ENCODE data around the gene SRA1. TPM values are rescaled to one million over a fixed set of nuclear protein-coding genes. Genes with fewer than 3 reads are reported as not detected.

Gene SRA1
- polyA plus RNA-seq, 3 donors from 2014 or later: 44.5 to 77.4 (median 55.7) TPM

DNA sequence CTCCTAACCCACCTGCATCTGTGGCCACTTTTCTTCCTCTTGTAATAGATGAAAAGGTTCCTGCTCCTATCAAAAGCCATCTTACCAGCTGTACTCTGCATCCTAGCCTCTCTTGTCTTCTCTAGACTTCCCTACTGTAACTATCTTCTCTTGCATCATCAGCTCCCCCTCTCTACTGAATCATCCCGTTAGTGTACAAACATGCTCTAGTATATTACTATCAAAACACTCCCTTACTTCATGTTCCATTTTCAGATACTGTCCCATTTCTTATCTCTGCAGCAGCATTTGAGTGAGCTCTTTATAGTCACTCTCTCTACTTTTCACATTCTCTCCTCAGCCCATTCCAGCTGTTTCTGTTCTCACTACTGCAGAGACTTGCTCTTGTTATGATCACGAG is 2.8 kb downstream of the SRA1 start:
- Mint-ChIP-seq H3K36me3 (peaks cover 4 to 16% (median 10%) of the 10 kb centered on the region in 3 donors), H3K27ac (peak overlapping the region; percentile 3 to 88 (median 51)), H3K4me3 (peak overlapping the region in 1 of 5 donors; percentile 21), H3K27me3 (ENCODE audit: low read depth in 3 of 3) (peaks cover 5 to 14% (median 9%) of the 10 kb centered on the region in 3 donors), H3K9me3 (no peaks in the 10 kb centered on the region), H3K4me1 (peaks cover 57 to 58% of the 10 kb centered on the region in 2 donors)
- no peak for DNase-seq

DNA sequence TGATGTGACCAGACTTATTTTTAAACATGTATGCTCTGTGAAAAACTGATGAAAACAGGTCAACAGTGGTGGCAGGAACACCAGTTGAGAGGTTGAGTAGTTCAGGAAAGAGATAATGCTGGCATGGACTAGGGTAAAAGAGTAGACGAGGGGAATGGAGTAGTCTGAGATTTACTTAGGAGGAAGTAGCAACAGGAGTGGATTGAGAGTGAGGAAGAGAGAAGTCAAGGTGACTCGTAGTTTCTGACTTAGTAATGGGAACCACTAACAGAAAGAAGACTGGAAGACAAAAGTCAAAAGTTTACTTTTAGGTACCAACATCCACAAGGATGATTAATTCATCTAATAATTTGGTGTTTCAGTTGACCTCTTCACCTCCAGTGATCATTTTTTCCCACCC is 3.6 kb downstream of the SRA1 start:
- peaks cover 64 to 65% of the 10 kb centered on the region in 2 donors for H3K4me1 Mint-ChIP-seq
- H3K27ac Mint-ChIP-seq: peak overlapping the region; percentile 21 to 88 (median 60)
- peaks cover 9 to 21% (median 10%) of the 10 kb centered on the region in 3 donors for H3K27me3 Mint-ChIP-seq (ENCODE audit: low read depth in 3 of 3)
- H3K4me3 Mint-ChIP-seq: no peak overlapping the region
- H3K36me3 Mint-ChIP-seq: peaks cover 4 to 16% (median 10%) of the 10 kb centered on the region in 3 donors
- no peak for DNase-seq
- no peaks in the 10 kb centered on the region for H3K9me3 Mint-ChIP-seq

DNA sequence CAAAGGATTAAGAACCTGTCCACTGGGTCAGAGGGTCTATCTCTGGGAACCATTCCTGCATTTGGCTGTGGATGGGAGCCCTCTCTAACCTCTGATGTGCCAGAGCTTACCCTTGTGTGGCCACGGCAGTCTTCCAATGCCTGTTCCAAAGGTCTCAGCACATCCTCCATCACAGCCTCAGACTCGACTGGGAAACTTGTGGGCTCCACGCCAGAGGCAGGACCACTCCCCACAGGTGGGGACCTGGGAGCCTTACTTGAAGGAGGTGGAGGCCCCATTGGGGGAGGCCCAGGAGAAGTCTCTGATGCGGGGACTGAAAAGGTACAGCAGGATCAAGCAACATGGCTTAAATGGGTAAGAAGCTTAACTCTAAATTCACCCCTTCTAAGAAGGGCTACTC is 5.4 kb downstream of the SRA1 start:
- Mint-ChIP-seq H3K36me3 (peaks cover 4 to 16% (median 10%) of the 10 kb centered on the region in 3 donors), H3K4me1 (peaks cover 67 to 70% of the 10 kb centered on the region in 2 donors), H3K27ac (peak overlapping the region in 1 of 6 donors; percentile 57), H3K27me3 (ENCODE audit: low read depth in 3 of 3) (peaks cover 3 to 21% (median 11%) of the 10 kb centered on the region in 3 donors), H3K4me3 (no peak overlapping the region), H3K9me3 (no peaks in the 10 kb centered on the region)
- no peak for DNase-seq

DNA sequence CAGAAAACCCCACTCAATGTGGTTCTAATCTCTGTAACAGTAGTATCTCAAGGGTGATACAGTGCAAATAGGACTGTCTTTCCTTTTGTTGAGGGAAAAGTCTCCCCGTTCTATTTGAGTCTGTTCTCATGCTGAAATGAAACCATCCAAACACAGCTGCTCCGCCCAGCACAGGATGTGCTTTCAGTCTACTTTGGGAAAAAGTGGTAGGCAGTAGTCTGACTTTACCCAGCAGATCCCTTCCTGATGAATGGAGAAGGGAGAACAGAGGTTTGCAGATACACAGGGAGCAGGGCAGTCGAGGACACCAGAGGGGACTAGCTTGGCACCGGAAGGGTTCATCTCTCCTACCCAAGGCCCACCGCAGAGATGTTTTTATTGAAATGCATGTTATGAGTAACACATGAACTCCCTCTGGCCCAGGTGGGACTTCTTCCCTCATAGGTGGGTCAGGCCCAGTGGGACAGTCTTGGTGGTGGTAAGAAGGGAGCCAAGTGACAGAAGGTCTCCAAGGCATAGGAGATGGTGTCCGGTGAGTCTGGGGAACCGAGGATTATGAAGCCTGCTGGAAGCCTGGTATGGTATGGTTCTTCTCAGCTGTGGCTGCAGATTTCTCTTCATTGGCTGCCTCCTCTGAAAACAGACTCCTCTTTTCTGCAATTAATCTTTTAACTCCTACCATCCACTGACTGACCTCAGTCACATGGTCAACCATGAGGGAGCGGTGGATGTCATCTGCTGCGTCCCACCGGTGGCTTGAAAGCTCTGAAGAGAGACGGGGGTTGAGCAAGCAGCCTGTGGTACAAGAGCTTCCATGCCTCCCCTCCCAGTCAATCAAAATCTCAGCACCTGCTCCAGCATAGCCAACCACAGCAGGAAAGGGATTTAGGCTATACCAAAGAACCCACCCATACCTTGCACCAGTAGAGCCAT is 6.9 kb downstream of the SRA1 start:
- Mint-ChIP-seq H3K27me3 (ENCODE audit: low read depth in 3 of 3) (peaks cover 7 to 23% (median 15%) of the 10 kb centered on the region in 3 donors), H3K4me3 (no peak overlapping the region), H3K36me3 (peaks cover 4 to 16% (median 10%) of the 10 kb centered on the region in 3 donors), H3K9me3 (no peaks in the 10 kb centered on the region), H3K4me1 (peaks cover 56% of the 10 kb centered on the region in 2 donors), H3K27ac (peak overlapping the region; percentile 32 to 94 (median 60))
- no peak for DNase-seq

DNA sequence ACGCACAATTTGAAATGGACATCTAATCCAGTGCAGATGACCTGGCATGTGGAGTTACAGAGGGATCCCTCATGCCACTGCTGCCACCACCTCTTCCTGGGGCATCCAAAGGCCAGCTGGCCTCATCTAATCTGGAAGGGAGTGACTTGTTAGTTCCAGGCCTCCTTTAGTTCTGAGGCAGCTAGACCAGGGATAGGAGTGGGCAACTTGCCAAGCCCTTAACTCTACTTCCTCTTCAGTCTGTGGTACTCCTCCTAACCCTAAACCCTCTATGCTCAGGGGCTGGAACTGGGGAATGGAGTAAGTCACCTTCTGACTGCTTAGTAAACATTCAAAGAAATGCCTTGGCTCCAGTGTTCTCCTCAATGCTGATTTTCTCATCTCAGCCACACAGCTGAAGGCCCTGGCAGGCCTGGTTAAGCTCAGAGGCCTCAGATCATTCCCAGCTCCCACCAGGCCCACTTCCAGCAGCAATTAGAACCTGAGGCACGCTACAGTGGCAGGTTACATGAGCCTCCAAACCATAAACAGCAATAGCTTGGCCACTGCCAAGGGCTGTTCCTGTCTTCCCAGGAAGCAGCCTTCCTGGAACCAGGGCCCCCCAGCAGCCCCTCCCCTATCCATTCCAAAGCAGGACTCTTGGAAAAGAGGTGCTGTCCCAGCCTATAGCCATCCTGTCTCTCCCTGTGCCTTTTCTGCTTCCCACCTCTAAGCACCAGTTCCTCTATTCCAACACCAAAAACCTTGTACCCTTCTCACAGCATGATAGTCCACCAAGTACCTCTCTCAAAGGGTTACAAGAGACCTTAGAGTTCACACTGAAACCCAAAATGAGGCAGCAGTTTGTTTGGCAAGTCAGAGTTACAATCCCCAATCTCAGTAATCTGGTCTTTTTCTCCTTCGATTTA is 7.8 kb downstream of the SRA1 start:
- no peak for DNase-seq
- peaks cover 50 to 51% of the 10 kb centered on the region in 2 donors for H3K4me1 Mint-ChIP-seq

DNA sequence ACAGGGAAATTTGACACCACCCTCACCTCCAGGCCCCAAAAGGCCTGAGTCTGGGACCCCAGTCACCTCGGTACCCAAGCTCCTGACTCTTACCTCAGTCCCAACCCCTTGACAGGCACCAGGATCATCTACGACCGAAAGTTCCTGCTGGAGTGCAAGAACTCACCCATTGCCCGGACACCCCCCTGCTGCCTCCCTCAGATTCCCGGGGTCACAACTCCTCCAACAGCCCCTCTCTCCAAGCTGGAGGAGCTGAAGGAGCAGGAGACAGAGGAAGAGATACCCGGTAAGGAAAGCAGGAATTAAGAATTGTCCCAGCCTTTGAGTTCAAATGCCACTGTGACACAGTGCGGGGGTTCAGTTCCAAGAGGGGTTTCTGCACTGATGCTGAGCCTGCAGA is 8.5 kb downstream of the SRA1 start:
- no peak for DNase-seq
- Mint-ChIP-seq H3K4me1 (peaks cover 43 to 44% of the 10 kb centered on the region in 2 donors), H3K4me3 (peak overlapping the region; percentile 72 to 87 (median 87)), H3K9me3 (no peaks in the 10 kb centered on the region), H3K27me3 (ENCODE audit: low read depth in 3 of 3) (peaks cover 7 to 21% (median 15%) of the 10 kb centered on the region in 3 donors), H3K36me3 (peaks cover 10 to 22% (median 17%) of the 10 kb centered on the region in 3 donors), H3K27ac (peak overlapping the region; percentile 91 to 97 (median 94))

More for the DNA sequence above, 7.8 kb downstream of the SRA1 start:
- Mint-ChIP-seq H3K27ac (peak overlapping the region; percentile 86 to 97 (median 93)), H3K4me3 (peak overlapping the region; percentile 35 to 87 (median 72)), H3K9me3 (no peaks in the 10 kb centered on the region), H3K36me3 (peaks cover 5 to 18% (median 12%) of the 10 kb centered on the region in 3 donors), H3K27me3 (ENCODE audit: low read depth in 3 of 3) (peaks cover 7 to 21% (median 15%) of the 10 kb centered on the region in 3 donors)

DNA sequence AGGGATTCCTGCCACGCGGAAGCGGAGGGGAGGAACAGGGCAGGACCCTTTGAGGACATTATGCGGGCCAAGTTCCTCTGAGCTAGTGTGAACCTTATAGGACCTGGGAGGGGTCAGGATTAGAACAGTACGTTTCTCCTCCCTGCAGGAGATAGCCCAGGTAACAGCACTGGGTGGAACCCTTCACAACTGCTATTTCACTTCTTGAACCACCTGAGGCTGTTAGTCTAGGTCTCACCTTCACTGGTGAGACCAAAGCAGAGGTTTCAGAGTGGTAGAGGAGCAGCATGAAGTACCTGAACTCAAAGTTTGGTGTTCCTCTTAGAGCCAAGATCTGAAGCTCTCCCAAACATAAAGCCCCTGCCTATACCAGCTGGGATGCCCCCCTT is 9.0 kb downstream of the SRA1 start:
- peak overlapping the region; percentile 82 to 88 (median 87) for H3K4me3 Mint-ChIP-seq
- peak overlapping the region; percentile 91 to 97 (median 94) for H3K27ac Mint-ChIP-seq
- no peaks in the 10 kb centered on the region for H3K9me3 Mint-ChIP-seq
- H3K36me3 Mint-ChIP-seq: peaks cover 10 to 22% (median 18%) of the 10 kb centered on the region in 3 donors
- no peak for DNase-seq
- peaks cover 7 to 20% (median 15%) of the 10 kb centered on the region in 3 donors for H3K27me3 Mint-ChIP-seq (ENCODE audit: low read depth in 3 of 3)
- peaks cover 38 to 39% of the 10 kb centered on the region in 2 donors for H3K4me1 Mint-ChIP-seq

DNA sequence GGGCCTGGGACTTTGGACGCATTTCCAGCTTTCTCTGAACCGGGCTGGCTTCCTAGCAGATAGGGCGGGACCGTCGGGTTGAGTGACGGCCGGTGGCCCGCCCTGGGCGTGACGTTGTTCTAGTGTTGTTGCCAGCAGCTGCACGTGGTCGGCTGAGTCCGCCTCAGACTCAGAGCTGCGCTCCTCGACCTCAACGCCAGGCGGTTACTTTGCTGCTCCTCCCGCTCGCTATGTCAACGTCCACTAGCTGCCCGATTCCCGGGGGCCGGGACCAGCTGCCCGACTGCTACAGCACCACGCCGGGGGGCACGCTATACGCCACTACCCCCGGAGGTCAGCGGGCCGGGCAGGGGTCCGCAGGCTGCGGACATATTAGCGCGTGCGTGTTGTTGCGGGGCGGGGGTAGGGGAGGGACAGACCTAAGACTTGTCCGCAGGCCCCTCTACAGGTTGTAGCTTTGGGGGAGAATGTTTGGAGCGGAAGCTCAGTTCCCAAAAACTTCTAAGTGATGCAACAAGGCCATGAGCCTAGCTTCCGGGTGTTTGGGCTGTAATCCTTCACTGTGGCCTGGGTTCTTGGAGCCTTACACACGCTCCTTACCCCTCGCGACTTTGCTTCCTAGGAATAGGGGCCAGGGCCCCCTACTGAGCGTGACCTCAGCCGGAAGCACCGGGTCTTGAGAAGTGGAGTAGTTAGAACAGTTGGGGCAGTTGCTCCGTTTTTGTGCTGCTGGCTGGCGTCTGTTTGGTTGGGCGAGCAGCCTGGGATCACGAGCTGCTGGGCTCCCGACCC is 9.6 kb downstream of the SRA1 start, which contains the start of gene EIF4EBP3:
TSS of gene EIF4EBP3 (plus strand) at position 155 of the 792 bp plus-strand sequence. CDS start at position 231, 76 bp downstream.
- H3K36me3 Mint-ChIP-seq: peaks cover 10 to 22% (median 18%) of the 10 kb centered on the region in 3 donors
- peak; percentile 86 to 87 (median 86) for DNase-seq
- H3K4me1 Mint-ChIP-seq: peaks cover 33% of the 10 kb centered on the region in 2 donors
- H3K27ac Mint-ChIP-seq: peak within 1 kb of the TSS; percentile 91 to 97 (median 94)
- H3K4me3 Mint-ChIP-seq: peak within 1 kb of the TSS; percentile 82 to 88 (median 87)
- H3K9me3 Mint-ChIP-seq: no peaks in the 10 kb centered on the region
- H3K27me3 Mint-ChIP-seq (ENCODE audit: low read depth in 3 of 3): peaks cover 7 to 19% (median 15%) of the 10 kb centered on the region in 3 donors

DNA sequence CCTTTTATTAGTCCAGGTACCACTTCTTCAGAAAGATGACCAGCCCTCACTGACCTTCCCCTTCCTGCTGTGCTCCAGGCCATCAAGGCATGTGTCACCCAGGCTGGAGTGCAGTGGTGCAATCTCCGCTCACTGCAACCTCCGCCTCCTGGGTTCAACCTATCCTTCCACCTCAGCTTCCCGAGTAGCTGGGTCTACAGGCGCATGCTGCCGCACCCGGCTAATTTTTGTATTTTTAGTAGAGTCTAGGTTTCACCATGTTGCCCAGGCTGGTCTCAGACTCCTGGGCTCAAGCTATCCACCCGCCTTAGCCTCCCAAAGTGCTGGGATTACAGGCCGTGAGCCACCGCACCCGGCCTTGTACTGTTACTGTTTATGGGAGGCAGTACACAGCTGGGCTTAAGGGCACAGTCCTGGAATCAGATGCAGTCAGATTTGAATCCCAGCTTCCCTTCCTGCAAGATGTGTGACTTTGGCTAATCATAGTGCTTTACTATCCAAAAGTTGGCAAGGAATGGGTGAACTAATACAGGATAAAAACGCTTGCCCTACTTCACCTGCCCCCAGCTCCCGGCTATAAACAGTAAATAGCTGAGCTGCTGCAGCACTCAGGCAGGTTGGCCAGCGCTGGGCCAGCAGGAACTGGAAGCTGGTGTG is 10.3 kb downstream of the SRA1 start:
- Mint-ChIP-seq H3K9me3 (no peaks in the 10 kb centered on the region), H3K36me3 (peaks cover 11 to 23% (median 18%) of the 10 kb centered on the region in 3 donors), H3K4me1 (peaks cover 32 to 33% of the 10 kb centered on the region in 2 donors)

DNA sequence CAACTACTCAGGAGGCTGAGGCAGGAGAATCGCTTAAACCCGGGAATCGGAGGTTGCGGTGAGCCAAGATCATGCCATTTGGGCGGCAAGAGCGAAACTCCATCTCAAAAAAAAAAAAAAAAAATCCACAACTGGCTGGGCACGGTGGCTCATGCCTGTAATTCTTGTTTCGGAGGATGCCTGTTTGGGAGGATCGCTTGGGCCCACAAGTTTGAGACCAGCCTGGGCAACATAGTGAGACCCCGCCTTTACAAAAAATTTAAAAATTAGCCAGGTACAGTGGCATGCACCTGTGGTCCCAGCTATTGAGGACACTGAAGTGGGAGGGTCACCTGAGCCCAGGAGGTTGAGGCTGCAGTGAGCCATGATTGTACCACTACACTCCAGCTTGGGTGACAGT is 11.7 kb downstream of the SRA1 start:
- Mint-ChIP-seq H3K4me1 (peaks cover 31 to 32% of the 10 kb centered on the region in 2 donors), H3K36me3 (peaks cover 15 to 24% (median 23%) of the 10 kb centered on the region in 3 donors), H3K27me3 (ENCODE audit: low read depth in 3 of 3) (peaks cover 3 to 19% (median 15%) of the 10 kb centered on the region in 3 donors), H3K27ac (peak overlapping the region in 5 of 6 donors; percentile 74 to 95 (median 92)), H3K4me3 (no peak overlapping the region), H3K9me3 (no peaks in the 10 kb centered on the region)
- no peak for DNase-seq

More for the DNA sequence above, 10.3 kb downstream of the SRA1 start:
- peak overlapping the region; percentile 91 to 97 (median 94) for H3K27ac Mint-ChIP-seq
- H3K4me3 Mint-ChIP-seq: peak overlapping the region; percentile 82 to 88 (median 87)
- H3K27me3 Mint-ChIP-seq (ENCODE audit: low read depth in 3 of 3): peaks cover 7 to 19% (median 15%) of the 10 kb centered on the region in 3 donors
- no peak for DNase-seq

DNA sequence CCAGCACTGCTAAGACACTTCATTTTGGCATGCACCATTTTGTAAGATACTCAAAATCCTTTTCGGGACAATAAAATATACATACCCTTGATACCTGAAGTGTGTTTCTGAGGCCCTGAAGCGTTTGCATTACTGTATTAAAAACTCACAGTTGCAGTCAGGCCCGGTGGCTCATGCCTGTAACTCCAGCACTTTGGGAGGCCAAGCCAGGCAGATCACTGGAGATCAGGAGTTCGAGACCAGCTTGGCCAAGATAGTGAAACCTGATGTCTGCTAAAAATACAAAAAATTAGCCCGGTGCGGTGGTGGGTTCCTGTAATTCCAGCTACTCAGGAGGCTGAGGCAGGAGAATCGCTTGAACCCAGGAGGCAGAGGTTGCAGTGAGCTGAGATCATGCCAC is 12.3 kb downstream of the SRA1 start:
- no peaks in the 10 kb centered on the region for H3K9me3 Mint-ChIP-seq
- DNase-seq: no peak
- H3K36me3 Mint-ChIP-seq: peaks cover 15 to 24% (median 21%) of the 10 kb centered on the region in 3 donors
- peaks cover 3 to 19% (median 15%) of the 10 kb centered on the region in 3 donors for H3K27me3 Mint-ChIP-seq (ENCODE audit: low read depth in 3 of 3)
- peak overlapping the region in 3 of 6 donors; percentile 2 to 63 (median 40) for H3K27ac Mint-ChIP-seq
- peaks cover 28 to 29% of the 10 kb centered on the region in 2 donors for H3K4me1 Mint-ChIP-seq
- H3K4me3 Mint-ChIP-seq: no peak overlapping the region

DNA sequence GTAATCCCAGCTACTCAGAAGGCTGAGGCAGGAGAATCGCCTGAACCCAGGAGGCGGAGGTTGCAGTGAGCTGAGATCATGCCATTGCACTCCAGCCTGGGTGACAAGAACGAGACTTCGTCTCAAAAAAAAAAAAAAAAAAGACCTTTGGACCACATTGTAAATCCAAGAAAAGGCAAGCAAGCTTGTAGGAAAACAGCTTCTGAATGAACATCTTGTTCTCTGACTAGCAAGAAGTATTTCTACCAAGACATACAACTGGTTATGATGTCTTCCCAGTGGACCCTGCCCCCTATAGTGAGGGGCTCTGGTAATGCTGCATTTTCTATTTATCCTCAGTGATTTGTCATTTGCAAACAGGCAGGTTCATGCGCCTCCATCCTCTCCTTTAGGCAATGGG is 14.3 kb downstream of the SRA1 start:
- Mint-ChIP-seq H3K27me3 (ENCODE audit: low read depth in 3 of 3) (peaks cover 3 to 9% (median 7%) of the 10 kb centered on the region in 3 donors), H3K27ac (no peak overlapping the region), H3K9me3 (no peaks in the 10 kb centered on the region), H3K4me1 (peaks cover 10 to 12% of the 10 kb centered on the region in 2 donors), H3K4me3 (no peak overlapping the region), H3K36me3 (peaks cover 19 to 32% (median 28%) of the 10 kb centered on the region in 3 donors)
- DNase-seq: no peak
